Esophagus muscularis mucosa (tissue), 4 donors: ENCODE results near the gene MINDY3.

ENCODE experiments used
- EP300 ChIP-seq: sonication (generic); formaldehyde crosslinking; IDR thresholded peaks from one replicate; pipeline ENCODE4 v1.6.1; 2017; ENCODE audit warnings: antibody characterized with exemption
- POLR2A ChIP-seq: fragments of 450-650 bp; IDR thresholded peaks from one replicate; pipeline ENCODE4 v1.6.1; 2017; ENCODE audit warnings: antibody characterized with exemption, moderate library complexity, mild to moderate bottlenecking, low read depth
- TF ChIP-seq, protein P1 (sequence below), 3 experiments: fragments of 200-600 bp in 2 of 3; fragments of 450-650 bp in 1 of 3; sonication (generic) in 2 of 3; IDR thresholded peaks; one replicate each; pipeline ENCODE4 v1.5.1; 2017 to 2019; ENCODE audit warnings: antibody characterized with exemption in 3 of 3, mild to moderate bottlenecking in 2 of 3, moderate library complexity in 1 of 3

DNA sequence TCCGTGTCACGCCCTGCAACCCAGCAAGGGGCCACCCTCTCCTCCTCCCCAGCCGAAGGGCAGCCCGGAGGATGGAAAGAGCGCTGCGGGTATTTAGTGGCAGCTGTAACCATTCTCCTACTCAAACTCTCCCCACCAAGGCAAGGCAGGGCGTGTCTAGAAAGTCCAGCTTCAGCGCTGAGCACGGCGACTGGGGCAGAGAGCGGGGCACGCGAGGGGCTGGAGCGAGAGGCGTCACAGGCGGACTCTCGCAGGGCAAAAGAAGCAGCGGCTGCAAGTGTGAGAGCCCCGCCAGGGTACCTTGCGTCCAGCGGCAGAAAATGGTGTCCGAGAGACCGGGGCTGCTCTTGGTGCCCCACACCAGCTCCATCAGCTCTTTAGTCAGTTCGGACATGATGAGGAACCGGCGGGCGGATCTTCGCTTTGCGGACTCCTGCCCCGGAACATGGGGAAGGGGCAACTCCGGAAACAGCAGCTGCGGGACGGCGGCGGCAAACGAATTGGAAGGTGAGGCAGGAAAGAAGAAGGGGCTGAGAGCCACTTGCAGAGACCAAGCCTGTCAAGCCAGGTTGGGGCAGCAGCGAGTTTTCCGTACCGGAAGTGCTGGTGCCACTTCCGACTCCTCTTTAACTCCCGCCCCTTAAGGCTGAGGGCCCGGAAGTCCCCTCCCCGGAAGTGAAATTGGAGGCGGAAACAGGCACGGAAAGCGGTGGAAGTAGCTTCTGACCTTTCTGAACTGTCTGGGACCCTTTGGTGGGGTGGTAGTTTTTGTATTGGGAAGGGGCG is at the start of gene MINDY3:
- TF ChIP-seq POLR2A (no peak), EP300 (no peak)
- TF ChIP-seq, protein P1, sequence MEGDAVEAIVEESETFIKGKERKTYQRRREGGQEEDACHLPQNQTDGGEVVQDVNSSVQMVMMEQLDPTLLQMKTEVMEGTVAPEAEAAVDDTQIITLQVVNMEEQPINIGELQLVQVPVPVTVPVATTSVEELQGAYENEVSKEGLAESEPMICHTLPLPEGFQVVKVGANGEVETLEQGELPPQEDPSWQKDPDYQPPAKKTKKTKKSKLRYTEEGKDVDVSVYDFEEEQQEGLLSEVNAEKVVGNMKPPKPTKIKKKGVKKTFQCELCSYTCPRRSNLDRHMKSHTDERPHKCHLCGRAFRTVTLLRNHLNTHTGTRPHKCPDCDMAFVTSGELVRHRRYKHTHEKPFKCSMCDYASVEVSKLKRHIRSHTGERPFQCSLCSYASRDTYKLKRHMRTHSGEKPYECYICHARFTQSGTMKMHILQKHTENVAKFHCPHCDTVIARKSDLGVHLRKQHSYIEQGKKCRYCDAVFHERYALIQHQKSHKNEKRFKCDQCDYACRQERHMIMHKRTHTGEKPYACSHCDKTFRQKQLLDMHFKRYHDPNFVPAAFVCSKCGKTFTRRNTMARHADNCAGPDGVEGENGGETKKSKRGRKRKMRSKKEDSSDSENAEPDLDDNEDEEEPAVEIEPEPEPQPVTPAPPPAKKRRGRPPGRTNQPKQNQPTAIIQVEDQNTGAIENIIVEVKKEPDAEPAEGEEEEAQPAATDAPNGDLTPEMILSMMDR (IDR thresholded peaks at IDR 0.05), result no peak
